Kidney (tissue), 14 donors: ENCODE data around the gene BTF3L4. TPM values are rescaled to one million over a fixed set of nuclear protein-coding genes. Genes with fewer than 3 reads are reported as not detected.

Source experiments
- DNase-seq, 5 donors: peaks; one replicate each; pipeline ENCODE4 v3.0.0-alpha.2; 2013 to 2020
- FAIRE-seq: peaks from 2 replicates; lab custom pipeline; 2012; peaks lifted over from hg19 to GRCh38; lab: Jason Lieb, UNC
- H3K27ac ChIP-seq, 2 donors: one replicate each; pipeline ENCODE4 v1.7.0; 2013; ENCODE audit warnings: low read depth in 2 of 2, low read length in 2 of 2, inconsistent platforms in 1 of 2
- H3K27me3 ChIP-seq: one replicate; pipeline ENCODE4 v1.7.1; 2013; ENCODE audit warnings: low read length, inconsistent platforms; ENCODE audit not compliant: control insufficient read depth, insufficient read depth
- H3K36me3 ChIP-seq, 3 donors: one replicate each; pipeline versions ENCODE4 v1.7.0 to v1.7.1; 2013; ENCODE audit warnings: low read length in 3 of 3, control low read depth in 1 of 3, inconsistent platforms in 1 of 3; ENCODE audit not compliant: insufficient read depth in 3 of 3, control insufficient read depth in 2 of 3
- H3K4me1 ChIP-seq, 3 donors: one replicate each; pipeline versions ENCODE4 v1.7.0 to v1.7.1; 2013; ENCODE audit warnings: low read length in 3 of 3, inconsistent platforms in 1 of 3, low read depth in 1 of 3; ENCODE audit not compliant: control insufficient read depth in 2 of 3, insufficient read depth in 2 of 3
- H3K4me3 ChIP-seq, 3 donors: one replicate each; pipeline versions ENCODE4 v1.7.0 to v1.8.1; 2013; ENCODE audit warnings: low read length in 3 of 3, control low read depth in 1 of 3, inconsistent platforms in 1 of 3
- H3K9ac ChIP-seq, 3 donors: one replicate each; pipeline versions ENCODE4 v1.7.0 to v1.7.1; 2013; ENCODE audit warnings: low read length in 3 of 3, control low read depth in 1 of 3, inconsistent platforms in 1 of 3
- H3K9me3 ChIP-seq, 3 donors: one replicate each; pipeline versions ENCODE4 v1.7.0 to v1.7.1; 2013; ENCODE audit warnings: low read length in 3 of 3, control low read depth in 1 of 3, inconsistent platforms in 1 of 3; ENCODE audit not compliant: control insufficient read depth in 2 of 3, insufficient read depth in 1 of 3
- CTCF ChIP-seq: IDR thresholded peaks from 3 replicates; pipeline ENCODE4 v1.5.1; 2012; ENCODE audit warnings: mild to moderate bottlenecking, moderate library complexity, borderline replicate concordance; ENCODE audit not compliant: insufficient read depth; ENCODE audit errors: extremely low read depth
- intact Hi-C: fragments of 100-400 bp; cut with DNase I; formaldehyde crosslinking; loops from one replicate; pipeline ENCODE4 v1.11.1; 2022
- polyA plus RNA-seq: library from polyadenylated mRNA; stranded (reverse); fragments of 350-450 nt; fragmentation: Illumina TruSeq; extraction: RNeasy Lipid Tissue Mini Kit (QIAGEN cat#74804); gene quantifications from one replicate; pipeline ENCODE4 v1.2.3, GENCODE V29; 2014; ENCODE audit warnings: low read depth, low replicate concordance; ENCODE audit not compliant: insufficient read depth
- total RNA-seq: library from RNA; stranded (reverse); fragmentation: NEBNext Ultra II Directional; extraction: Animal tissue kit (Norgen Biotek cat#: 25700); gene quantifications from one replicate; pipeline ENCODE4 v1.2.1, GENCODE V29; 2021
- donor health status: control.
- donor health status: control.
- donor health status: control.
- donor health status: control.
- donor health status: control.
- donor health status: DM: yes; HTN: yes; CAD: no.
- donor health status: Normal renal cell carcinoma (clear cell type).

The BTF3L4 gene
- total and polyA plus RNA-seq, 2 donors from 2014 or later = 41.5 to 45.3 TPM

GRCh38 chr1:52096216-52096615 lies 40.1 kb downstream of the BTF3L4 start:
- Histone ChIP-seq H3K4me3 (no peak overlapping the region), H3K9me3 (no peaks in the 10 kb centered on the region), H3K27ac (no peak overlapping the region), H3K27me3 (no peaks in the 10 kb centered on the region), H3K9ac (no peak overlapping the region), H3K4me1 (no peaks in the 10 kb centered on the region), H3K36me3 (no peaks in the 10 kb centered on the region)
- no peak for DNase-seq
- TF ChIP-seq CTCF = no peak
- FAIRE-seq = no peak
- intact Hi-C loops = no loop called here

- Histone ChIP-seq H3K27me3 (no peaks in the 10 kb centered on the region), H3K36me3 (no peaks in the 10 kb centered on the region), H3K4me3 (no peak overlapping the region), H3K27ac (no peak overlapping the region), H3K9ac (no peak overlapping the region), H3K9me3 (no peaks in the 10 kb centered on the region), H3K4me1 (no peaks in the 10 kb centered on the region)
- no peak for TF ChIP-seq CTCF
- DNase-seq (no peak), FAIRE-seq (no peak)
- intact Hi-C loops = no loop called here
Measured at GRCh38 chr1:52098139-52098871, 42.2 kb downstream of the BTF3L4 start.

- Histone ChIP-seq H3K4me3 (no peak overlapping the region), H3K4me1 (no peaks in the 10 kb centered on the region), H3K36me3 (no peaks in the 10 kb centered on the region), H3K27ac (no peak overlapping the region), H3K9ac (no peak overlapping the region), H3K9me3 (no peaks in the 10 kb centered on the region), H3K27me3 (no peaks in the 10 kb centered on the region)
- no peak for DNase-seq
- no peak for FAIRE-seq
- TF ChIP-seq CTCF = no peak
- intact Hi-C loops = no loop called here
Measured at GRCh38 chr1:52102336-52103013, 46.4 kb downstream of the BTF3L4 start.
